ENCODE results near the gene MED4.
"Not testable (repeated sequence)": the region's sequence is repeated elsewhere in the genome, so short reads cannot be mapped to it uniquely, and the experiment has no call there.

DNA sequence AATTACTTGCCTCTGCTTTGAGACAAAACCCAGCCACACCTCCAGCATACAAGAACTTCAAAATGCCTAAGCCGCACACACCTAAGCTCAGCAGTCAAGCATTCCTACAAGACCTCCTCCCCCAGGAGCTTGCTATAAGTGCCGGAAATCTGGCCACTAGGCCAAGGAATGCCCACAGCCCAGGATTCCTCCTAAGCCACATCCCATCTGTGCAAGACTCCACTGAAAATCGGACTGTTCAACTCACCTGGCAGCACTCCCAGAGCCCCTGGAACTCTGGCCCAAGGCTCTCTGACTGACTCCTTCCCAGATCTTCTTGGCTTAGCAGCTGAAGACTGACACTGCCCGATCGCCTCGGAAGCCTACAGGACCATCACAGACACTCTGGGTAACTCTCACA lies 36.4 kb downstream of the MED4 start:
- TF ChIP-seq, protein P1, sequence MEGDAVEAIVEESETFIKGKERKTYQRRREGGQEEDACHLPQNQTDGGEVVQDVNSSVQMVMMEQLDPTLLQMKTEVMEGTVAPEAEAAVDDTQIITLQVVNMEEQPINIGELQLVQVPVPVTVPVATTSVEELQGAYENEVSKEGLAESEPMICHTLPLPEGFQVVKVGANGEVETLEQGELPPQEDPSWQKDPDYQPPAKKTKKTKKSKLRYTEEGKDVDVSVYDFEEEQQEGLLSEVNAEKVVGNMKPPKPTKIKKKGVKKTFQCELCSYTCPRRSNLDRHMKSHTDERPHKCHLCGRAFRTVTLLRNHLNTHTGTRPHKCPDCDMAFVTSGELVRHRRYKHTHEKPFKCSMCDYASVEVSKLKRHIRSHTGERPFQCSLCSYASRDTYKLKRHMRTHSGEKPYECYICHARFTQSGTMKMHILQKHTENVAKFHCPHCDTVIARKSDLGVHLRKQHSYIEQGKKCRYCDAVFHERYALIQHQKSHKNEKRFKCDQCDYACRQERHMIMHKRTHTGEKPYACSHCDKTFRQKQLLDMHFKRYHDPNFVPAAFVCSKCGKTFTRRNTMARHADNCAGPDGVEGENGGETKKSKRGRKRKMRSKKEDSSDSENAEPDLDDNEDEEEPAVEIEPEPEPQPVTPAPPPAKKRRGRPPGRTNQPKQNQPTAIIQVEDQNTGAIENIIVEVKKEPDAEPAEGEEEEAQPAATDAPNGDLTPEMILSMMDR (IDR thresholded peaks at IDR 0.05) = not testable (repeated sequence)
- not testable (repeated sequence) for TF ChIP-seq POLR2A (IDR thresholded peaks at IDR 0.05)

Data from breast epithelium (tissue), 3 donors.